Measurements from ENCODE around the gene KIFC3. TPM values are rescaled to one million over a fixed set of nuclear protein-coding genes. Genes with fewer than 3 reads are reported as not detected.

KIFC3 gene
- total RNA-seq, 1 donor from 2014 or later = 36.8 TPM

- TF ChIP-seq POLR2A (IDR thresholded peaks at IDR 0.05) (no peak), CTCF (IDR thresholded peaks at IDR 0.05) (no peak), POLR2AphosphoS5 (IDR thresholded peaks at IDR 0.05; ENCODE audit: insufficient read depth in 1 of 2, low read depth in 1 of 2) (no peak)
- peaks cover 16% of the 10 kb centered on the region for H3K4me1 ChIP-seq
- H3K27me3 ChIP-seq = no peaks in the 10 kb centered on the region
- intact Hi-C loops (cut with DNase I) = loop anchor here (5.0 to 10.0 kb wide), 2 partner anchors 103 to 235 kb away; no protein-coding TSS in a partner anchor
- no peak overlapping the region for H3K4me3 ChIP-seq
- H3K27ac ChIP-seq = no peak overlapping the region
- peaks cover 0 to 5% of the 10 kb centered on the region in 2 donors for H3K36me3 ChIP-seq
- no peaks in the 10 kb centered on the region for H3K9me3 ChIP-seq
- DNase-seq (ENCODE audit: extremely low spot score in 2 of 2) = no peak
Observed at GRCh38 chr16:57759541-57760356, 42.5 kb downstream of the KIFC3 start.

- Histone ChIP-seq H3K4me1 (peaks cover 10% of the 10 kb centered on the region), H3K9me3 (no peaks in the 10 kb centered on the region), H3K4me3 (no peak overlapping the region), H3K36me3 (peaks cover 0 to 5% of the 10 kb centered on the region in 2 donors), H3K27me3 (no peaks in the 10 kb centered on the region), H3K27ac (no peak overlapping the region)
- intact Hi-C loops (cut with DNase I) = loop anchor here (5.0 to 10.0 kb wide), 2 partner anchors 103 to 236 kb away; no protein-coding TSS in a partner anchor
- DNase-seq (ENCODE audit: extremely low spot score in 2 of 2) = no peak
- no peak for TF ChIP-seq POLR2AphosphoS5 (IDR thresholded peaks at IDR 0.05; ENCODE audit: insufficient read depth in 1 of 2, low read depth in 1 of 2)
- no peak for TF ChIP-seq POLR2A (IDR thresholded peaks at IDR 0.05)
- TF ChIP-seq CTCF (IDR thresholded peaks at IDR 0.05) = no peak
Observed at GRCh38 chr16:57759131-57759530, 43.2 kb downstream of the KIFC3 start.

GRCh38 chr16:57758331-57759117, 43.8 kb downstream of the KIFC3 start:
- H3K9me3 ChIP-seq = no peaks in the 10 kb centered on the region
- TF ChIP-seq CTCF (IDR thresholded peaks at IDR 0.05) (no peak), POLR2AphosphoS5 (IDR thresholded peaks at IDR 0.05; ENCODE audit: insufficient read depth in 1 of 2, low read depth in 1 of 2) (no peak), POLR2A (IDR thresholded peaks at IDR 0.05) (no peak)
- no peak overlapping the region for H3K4me3 ChIP-seq
- intact Hi-C loops (cut with DNase I) = loop anchor here (5.0 to 10.0 kb wide), 2 partner anchors 104 to 236 kb away; no protein-coding TSS in a partner anchor
- H3K27ac ChIP-seq = no peak overlapping the region
- no peak for DNase-seq (ENCODE audit: extremely low spot score in 2 of 2)
- peaks cover 8% of the 10 kb centered on the region for H3K4me1 ChIP-seq
- H3K36me3 ChIP-seq = peaks cover 0 to 5% of the 10 kb centered on the region in 2 donors
- H3K27me3 ChIP-seq = no peaks in the 10 kb centered on the region

- intact Hi-C loops (cut with DNase I) = loop anchor here (5.0 to 10.0 kb wide), 2 partner anchors 104 to 237 kb away; no protein-coding TSS in a partner anchor
- Histone ChIP-seq H3K9me3 (no peaks in the 10 kb centered on the region), H3K4me3 (no peak overlapping the region), H3K36me3 (peaks cover 0 to 5% of the 10 kb centered on the region in 2 donors), H3K4me1 (peaks cover 8% of the 10 kb centered on the region), H3K27ac (no peak overlapping the region), H3K27me3 (no peaks in the 10 kb centered on the region)
- no peak for DNase-seq (ENCODE audit: extremely low spot score in 2 of 2)
- TF ChIP-seq POLR2A (IDR thresholded peaks at IDR 0.05) (no peak), CTCF (IDR thresholded peaks at IDR 0.05) (no peak), POLR2AphosphoS5 (IDR thresholded peaks at IDR 0.05; ENCODE audit: insufficient read depth in 1 of 2, low read depth in 1 of 2) (no peak)
Observed at GRCh38 chr16:57757883-57758282, 44.4 kb downstream of the KIFC3 start.

Data from vagina (tissue), 2 donors.